Measurements from ENCODE around the gene MARCHF3. TPM values are rescaled to one million over a fixed set of nuclear protein-coding genes. Genes with fewer than 3 reads are reported as not detected.

The MARCHF3 gene
- total RNA-seq, 3 donors from 2014 or later = 22.5 to 52.8 (median 34.5) TPM

- ATAC-seq (peak; percentile 54), DNase-seq (no peak)
Observed at GRCh38 chr5:126877602-126878001, 152.8 kb downstream of the MARCHF3 start.

GRCh38 chr5:126875303-126875785 is 155.0 kb downstream of the MARCHF3 start:
- no peaks in the 10 kb centered on the region for H3K36me3 ChIP-seq (ENCODE audit: low read depth)
- no peaks in the 10 kb centered on the region for H3K9me3 ChIP-seq
- no peak for TF ChIP-seq CTCF (IDR thresholded peaks at IDR 0.05)
- intact Hi-C loops (cut with DNase I, micrococcal nuclease) = no loop called here
- no peaks in the 10 kb centered on the region for H3K4me1 ChIP-seq (ENCODE audit: low read depth)
- H3K4me3 ChIP-seq = no peak overlapping the region
- no peak for DNase-seq
- ATAC-seq = no peak

More at GRCh38 chr5:126877602-126878001, 152.8 kb downstream of the MARCHF3 start:
- Histone ChIP-seq H3K36me3 (ENCODE audit: low read depth) (no peaks in the 10 kb centered on the region), H3K4me3 (no peak overlapping the region), H3K9me3 (no peaks in the 10 kb centered on the region), H3K4me1 (ENCODE audit: low read depth) (no peaks in the 10 kb centered on the region)
- intact Hi-C loops (cut with DNase I, micrococcal nuclease) = no loop called here
- TF ChIP-seq CTCF (IDR thresholded peaks at IDR 0.05) = no peak

GRCh38 chr5:126872561-126873354 is 157.6 kb downstream of the MARCHF3 start:
- intact Hi-C loops (cut with DNase I, micrococcal nuclease) = no loop called here
- Histone ChIP-seq H3K36me3 (ENCODE audit: low read depth) (no peaks in the 10 kb centered on the region), H3K4me1 (ENCODE audit: low read depth) (no peaks in the 10 kb centered on the region), H3K9me3 (no peaks in the 10 kb centered on the region), H3K4me3 (no peak overlapping the region)
- ATAC-seq (no peak), DNase-seq (no peak)
- no peak for TF ChIP-seq CTCF (IDR thresholded peaks at IDR 0.05)

- no peak for TF ChIP-seq CTCF (IDR thresholded peaks at IDR 0.05)
- H3K9me3 ChIP-seq = no peaks in the 10 kb centered on the region
- DNase-seq (no peak), ATAC-seq (no peak)
- intact Hi-C loops (cut with DNase I, micrococcal nuclease) = no loop called here
- no peak overlapping the region for H3K4me3 ChIP-seq
- H3K4me1 ChIP-seq (ENCODE audit: low read depth) = no peaks in the 10 kb centered on the region
- H3K36me3 ChIP-seq (ENCODE audit: low read depth) = no peaks in the 10 kb centered on the region
Observed at GRCh38 chr5:126871441-126871840, 158.9 kb downstream of the MARCHF3 start.

- H3K36me3 ChIP-seq (ENCODE audit: low read depth) = no peaks in the 10 kb centered on the region
- no peak for TF ChIP-seq CTCF (IDR thresholded peaks at IDR 0.05)
- no peak overlapping the region for H3K4me3 ChIP-seq
- no peak for DNase-seq
- peak; percentile 36 for ATAC-seq
- no peaks in the 10 kb centered on the region for H3K4me1 ChIP-seq (ENCODE audit: low read depth)
- intact Hi-C loops (cut with DNase I, micrococcal nuclease) = no loop called here
- no peaks in the 10 kb centered on the region for H3K9me3 ChIP-seq
Observed at GRCh38 chr5:126869005-126869451, 161.3 kb downstream of the MARCHF3 start.
